Measurements from ENCODE around the gene OPALIN. TPM values are rescaled to one million over a fixed set of nuclear protein-coding genes. Genes with fewer than 3 reads are reported as not detected.
A peak's percentile ranks its signal among the peaks of the same experiment; 100 is the strongest.

The OPALIN gene
- polyA plus RNA-seq, 1 of the 3 experiments (the other 2 are of a cell fraction) = not detected

DNA sequence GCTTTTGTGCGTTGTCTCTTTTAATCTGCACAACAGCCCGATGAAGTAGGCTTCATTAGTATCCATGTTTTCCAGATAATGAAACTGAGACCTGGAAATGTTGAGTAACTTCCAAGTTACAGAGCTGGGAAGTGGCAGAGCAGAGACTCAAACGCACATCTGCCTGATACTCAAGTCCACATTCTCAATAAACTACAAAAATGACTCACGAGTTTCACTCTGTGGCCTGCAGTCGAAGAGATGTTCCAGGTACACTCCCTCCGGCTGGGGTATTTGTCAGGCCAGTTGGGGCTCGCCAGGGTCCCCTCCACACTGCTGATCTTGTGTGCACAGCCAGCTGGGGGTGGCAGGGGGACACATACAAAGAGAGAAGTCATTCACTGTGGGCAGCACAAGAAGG lies 17.7 kb upstream of the OPALIN start (continued):
- TF ChIP-seq EP300 (IDR thresholded peaks at IDR 0.05; ENCODE audit: borderline replicate concordance in 1 of 2, low read depth in 1 of 2, low read length in 1 of 2) (no peak), YY1 (IDR thresholded peaks at IDR 0.05; ENCODE audit: low read depth) (no peak), RAD21 (IDR thresholded peaks at IDR 0.05; ENCODE audit: low read length) (no peak), NFIC (IDR thresholded peaks at IDR 0.05; ENCODE audit: borderline replicate concordance) (no peak), GABPA (IDR thresholded peaks at IDR 0.05; ENCODE audit: low read depth) (no peak)

DNA sequence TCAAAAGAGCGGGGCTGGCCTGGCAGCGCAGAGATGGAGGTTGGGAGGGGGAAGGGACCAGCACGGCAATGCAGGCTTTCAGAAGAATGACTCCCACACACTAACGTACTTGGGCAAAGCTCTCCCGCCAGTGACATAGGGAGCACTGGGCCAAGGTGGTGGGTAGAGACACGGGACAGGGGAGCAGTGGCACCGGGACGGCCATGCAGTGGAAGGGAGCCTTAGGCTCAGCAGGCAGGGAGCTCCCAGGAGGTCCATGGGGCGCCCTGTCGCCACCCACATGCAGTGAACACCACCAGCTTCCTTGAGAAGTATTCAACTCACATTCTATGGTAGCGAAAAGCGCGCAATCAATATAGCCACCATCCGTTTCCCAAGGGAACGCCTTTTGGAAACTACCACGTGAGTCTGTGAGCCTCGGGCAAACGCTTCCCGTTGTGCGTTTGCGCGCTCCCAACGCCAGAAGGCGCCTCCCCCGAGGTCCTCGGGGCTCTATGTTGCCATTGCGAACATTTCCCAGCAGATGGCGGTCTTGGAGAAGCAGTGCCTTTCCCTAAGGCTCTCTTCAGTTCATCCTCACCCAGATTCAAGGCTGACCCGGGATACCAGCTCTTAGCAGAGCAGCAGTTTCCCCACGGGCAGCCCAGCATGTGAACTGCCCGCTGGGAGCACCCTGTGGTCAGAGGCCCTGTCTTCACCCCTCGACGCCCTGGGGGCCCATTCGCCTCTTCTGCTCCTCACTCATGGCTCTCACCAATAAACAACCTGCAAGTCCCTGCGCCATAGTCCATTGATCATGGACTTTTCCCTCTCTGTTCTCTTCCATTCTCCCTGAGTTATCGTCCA lies 16.4 kb upstream of the OPALIN start:
- H3K4me3 ChIP-seq (ENCODE audit: low read depth in 2 of 2, low read length in 1 of 2) = peak overlapping the region; percentile 44 to 56
- CTCF ChIA-PET = interaction anchor here (0.5 to 6.0 kb wide), 70 partner anchors 10 to 913 kb away, joined by 3 to 103 read pairs (median 4); partner anchors contain the start of genes OPALIN, TLL2 and TM9SF3
- H3K9ac ChIP-seq = no peak overlapping the region
- H4K20me1 ChIP-seq (ENCODE audit: insufficient read depth) = no peaks in the 10 kb centered on the region
- H2AFZ ChIP-seq (ENCODE audit: low read depth) = peak overlapping the region; percentile 88
- no peaks in the 10 kb centered on the region for H3K79me2 ChIP-seq (ENCODE audit: insufficient read depth)
- no peaks in the 10 kb centered on the region for H3K9me2 ChIP-seq
- WGBS (ENCODE audit: low lambda C conversion rate) = 27% methylated on average over 17 of the region's 36 CpGs
- no peak overlapping the region for H3K27ac ChIP-seq (ENCODE audit: low read depth in 2 of 2, low read length in 1 of 2)
- no peaks in the 10 kb centered on the region for H3K36me3 ChIP-seq (replicated peaks in 1 of 2; ENCODE audit: control insufficient read depth in 1 of 2, insufficient read depth in 2 of 2, low read length in 1 of 2)
- POLR2A ChIA-PET = no interaction called here
- no peaks in the 10 kb centered on the region for H3F3A ChIP-seq (replicated peaks; ENCODE audit: insufficient read depth)
- DNase-seq = peak; percentile 94
- H3K4me2 ChIP-seq = peak overlapping the region; percentile 81
- no peaks in the 10 kb centered on the region for H3K27me3 ChIP-seq (ENCODE audit: insufficient read depth)
- TF ChIP-seq YY1 (IDR thresholded peaks at IDR 0.05; ENCODE audit: low read depth) = no peak
- TF ChIP-seq MEF2A (IDR thresholded peaks at IDR 0.05; ENCODE audit: borderline replicate concordance, low read depth) = no peak
- no peak for TF ChIP-seq TAF1 (IDR thresholded peaks at IDR 0.05; ENCODE audit: borderline replicate concordance, low read depth, low read length)
- TF ChIP-seq RCOR1 (IDR thresholded peaks at IDR 0.05; ENCODE audit: low read length) = peak; percentile 22; the same call in 1 of the 2 replicates
- TF ChIP-seq, protein P1, sequence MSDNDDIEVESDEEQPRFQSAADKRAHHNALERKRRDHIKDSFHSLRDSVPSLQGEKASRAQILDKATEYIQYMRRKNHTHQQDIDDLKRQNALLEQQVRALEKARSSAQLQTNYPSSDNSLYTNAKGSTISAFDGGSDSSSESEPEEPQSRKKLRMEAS (IDR thresholded peaks at IDR 0.05; ENCODE audit: low read depth) = peak; percentile 90
- TF ChIP-seq, protein P2, sequence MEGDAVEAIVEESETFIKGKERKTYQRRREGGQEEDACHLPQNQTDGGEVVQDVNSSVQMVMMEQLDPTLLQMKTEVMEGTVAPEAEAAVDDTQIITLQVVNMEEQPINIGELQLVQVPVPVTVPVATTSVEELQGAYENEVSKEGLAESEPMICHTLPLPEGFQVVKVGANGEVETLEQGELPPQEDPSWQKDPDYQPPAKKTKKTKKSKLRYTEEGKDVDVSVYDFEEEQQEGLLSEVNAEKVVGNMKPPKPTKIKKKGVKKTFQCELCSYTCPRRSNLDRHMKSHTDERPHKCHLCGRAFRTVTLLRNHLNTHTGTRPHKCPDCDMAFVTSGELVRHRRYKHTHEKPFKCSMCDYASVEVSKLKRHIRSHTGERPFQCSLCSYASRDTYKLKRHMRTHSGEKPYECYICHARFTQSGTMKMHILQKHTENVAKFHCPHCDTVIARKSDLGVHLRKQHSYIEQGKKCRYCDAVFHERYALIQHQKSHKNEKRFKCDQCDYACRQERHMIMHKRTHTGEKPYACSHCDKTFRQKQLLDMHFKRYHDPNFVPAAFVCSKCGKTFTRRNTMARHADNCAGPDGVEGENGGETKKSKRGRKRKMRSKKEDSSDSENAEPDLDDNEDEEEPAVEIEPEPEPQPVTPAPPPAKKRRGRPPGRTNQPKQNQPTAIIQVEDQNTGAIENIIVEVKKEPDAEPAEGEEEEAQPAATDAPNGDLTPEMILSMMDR (IDR thresholded peaks at IDR 0.05) = peak; percentile 90
- TF ChIP-seq RAD21 (IDR thresholded peaks at IDR 0.05; ENCODE audit: low read length) = peak; percentile 95
- TF ChIP-seq SMC3 (IDR thresholded peaks at IDR 0.05; ENCODE audit: low read depth, low read length) = peak; percentile 90
- 0 out of 2 replicates have a peak, but pooled peaks have one; percentile 33 for TF ChIP-seq SIN3A (IDR thresholded peaks at IDR 0.05; ENCODE audit: borderline replicate concordance, low read depth, low read length)
- TF ChIP-seq, protein P3, sequence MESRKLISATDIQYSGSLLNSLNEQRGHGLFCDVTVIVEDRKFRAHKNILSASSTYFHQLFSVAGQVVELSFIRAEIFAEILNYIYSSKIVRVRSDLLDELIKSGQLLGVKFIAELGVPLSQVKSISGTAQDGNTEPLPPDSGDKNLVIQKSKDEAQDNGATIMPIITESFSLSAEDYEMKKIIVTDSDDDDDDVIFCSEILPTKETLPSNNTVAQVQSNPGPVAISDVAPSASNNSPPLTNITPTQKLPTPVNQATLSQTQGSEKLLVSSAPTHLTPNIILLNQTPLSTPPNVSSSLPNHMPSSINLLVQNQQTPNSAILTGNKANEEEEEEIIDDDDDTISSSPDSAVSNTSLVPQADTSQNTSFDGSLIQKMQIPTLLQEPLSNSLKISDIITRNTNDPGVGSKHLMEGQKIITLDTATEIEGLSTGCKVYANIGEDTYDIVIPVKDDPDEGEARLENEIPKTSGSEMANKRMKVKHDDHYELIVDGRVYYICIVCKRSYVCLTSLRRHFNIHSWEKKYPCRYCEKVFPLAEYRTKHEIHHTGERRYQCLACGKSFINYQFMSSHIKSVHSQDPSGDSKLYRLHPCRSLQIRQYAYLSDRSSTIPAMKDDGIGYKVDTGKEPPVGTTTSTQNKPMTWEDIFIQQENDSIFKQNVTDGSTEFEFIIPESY (IDR thresholded peaks at IDR 0.05; ENCODE audit: borderline replicate concordance, low read depth) = no peak
- peak; percentile 57 for TF ChIP-seq CHD2 (IDR thresholded peaks at IDR 0.05; ENCODE audit: low read length, partially characterized antibody)
- TF ChIP-seq, protein P4, sequence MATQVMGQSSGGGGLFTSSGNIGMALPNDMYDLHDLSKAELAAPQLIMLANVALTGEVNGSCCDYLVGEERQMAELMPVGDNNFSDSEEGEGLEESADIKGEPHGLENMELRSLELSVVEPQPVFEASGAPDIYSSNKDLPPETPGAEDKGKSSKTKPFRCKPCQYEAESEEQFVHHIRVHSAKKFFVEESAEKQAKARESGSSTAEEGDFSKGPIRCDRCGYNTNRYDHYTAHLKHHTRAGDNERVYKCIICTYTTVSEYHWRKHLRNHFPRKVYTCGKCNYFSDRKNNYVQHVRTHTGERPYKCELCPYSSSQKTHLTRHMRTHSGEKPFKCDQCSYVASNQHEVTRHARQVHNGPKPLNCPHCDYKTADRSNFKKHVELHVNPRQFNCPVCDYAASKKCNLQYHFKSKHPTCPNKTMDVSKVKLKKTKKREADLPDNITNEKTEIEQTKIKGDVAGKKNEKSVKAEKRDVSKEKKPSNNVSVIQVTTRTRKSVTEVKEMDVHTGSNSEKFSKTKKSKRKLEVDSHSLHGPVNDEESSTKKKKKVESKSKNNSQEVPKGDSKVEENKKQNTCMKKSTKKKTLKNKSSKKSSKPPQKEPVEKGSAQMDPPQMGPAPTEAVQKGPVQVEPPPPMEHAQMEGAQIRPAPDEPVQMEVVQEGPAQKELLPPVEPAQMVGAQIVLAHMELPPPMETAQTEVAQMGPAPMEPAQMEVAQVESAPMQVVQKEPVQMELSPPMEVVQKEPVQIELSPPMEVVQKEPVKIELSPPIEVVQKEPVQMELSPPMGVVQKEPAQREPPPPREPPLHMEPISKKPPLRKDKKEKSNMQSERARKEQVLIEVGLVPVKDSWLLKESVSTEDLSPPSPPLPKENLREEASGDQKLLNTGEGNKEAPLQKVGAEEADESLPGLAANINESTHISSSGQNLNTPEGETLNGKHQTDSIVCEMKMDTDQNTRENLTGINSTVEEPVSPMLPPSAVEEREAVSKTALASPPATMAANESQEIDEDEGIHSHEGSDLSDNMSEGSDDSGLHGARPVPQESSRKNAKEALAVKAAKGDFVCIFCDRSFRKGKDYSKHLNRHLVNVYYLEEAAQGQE (IDR thresholded peaks at IDR 0.05; ENCODE audit: low read depth, low read length) = no peak
- peak; percentile 87 for TF ChIP-seq MXI1 (IDR thresholded peaks at IDR 0.05; ENCODE audit: low read depth, low read length)
- H3K4me1 ChIP-seq (ENCODE audit: control insufficient read depth in 1 of 2, insufficient read depth in 2 of 2, low read depth in 1 of 2, low read length in 1 of 2) = peaks cover 0 to 9% of the 10 kb centered on the region in 2 experiments; a peak in 1 of 4 replicates
- no peaks in the 10 kb centered on the region for H3K9me3 ChIP-seq
